Loucy (cell line): ENCODE results near the gene CNN2.

Experiments used
- CTCF ChIP-seq: fragments of 200-600 bp; sonication (generic); conservative IDR thresholded peaks from 2 replicates; pipeline ENCODE4 v1.5.1; 2014; ENCODE audit warnings: mild to moderate bottlenecking, antibody characterized with exemption, low read length
- EZH2phosphoT487 ChIP-seq: fragments of 200-600 bp; IDR thresholded peaks from 2 replicates; pipeline ENCODE4 v1.6.1; 2018; ENCODE audit warnings: antibody characterized with exemption, mild to moderate bottlenecking, moderate library complexity, borderline replicate concordance

DNA sequence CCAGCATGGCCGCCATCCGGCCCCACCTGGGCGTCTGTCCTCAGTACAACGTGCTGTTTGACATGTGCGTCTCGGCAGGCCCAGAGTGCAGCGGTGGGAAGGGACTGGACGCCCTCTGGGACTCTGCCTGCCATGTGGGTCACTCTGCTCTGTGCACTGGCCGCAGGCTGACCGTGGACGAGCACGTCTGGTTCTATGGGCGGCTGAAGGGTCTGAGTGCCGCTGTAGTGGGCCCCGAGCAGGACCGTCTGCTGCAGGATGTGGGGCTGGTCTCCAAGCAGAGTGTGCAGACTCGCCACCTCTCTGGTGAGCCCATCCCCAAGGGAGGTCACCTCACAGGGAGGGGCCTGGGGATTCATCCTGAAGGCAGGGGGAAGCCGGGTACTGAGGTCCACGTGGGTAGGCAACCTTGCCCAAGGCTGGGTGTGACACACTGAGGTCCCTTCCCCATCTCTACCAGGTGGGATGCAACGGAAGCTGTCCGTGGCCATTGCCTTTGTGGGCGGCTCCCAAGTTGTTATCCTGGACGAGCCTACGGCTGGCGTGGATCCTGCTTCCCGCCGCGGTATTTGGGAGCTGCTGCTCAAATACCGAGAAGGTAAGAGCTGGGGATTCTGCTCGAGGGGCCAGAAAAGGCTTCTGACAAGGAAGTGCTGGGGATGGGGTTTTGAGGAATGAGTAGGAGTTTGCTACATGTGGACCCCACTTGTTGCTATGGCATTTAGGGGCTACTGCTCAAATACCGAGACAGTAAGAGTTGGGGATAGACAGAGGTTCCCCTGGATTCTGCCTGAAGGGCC, 24.8 kb downstream of the CNN2 start:
- TF ChIP-seq CTCF: no peak
- no peak for TF ChIP-seq EZH2phosphoT487
